Nephron progenitor cell (in vitro differentiated cells): ENCODE results near the gene GSTM2.

Experiments used
- DNase-seq: peaks from one replicate; pipeline ENCODE4 v3.0.0; 2021
- H3K27ac Mint-ChIP-seq: 2 replicates; pipeline ENCODE4 v1.8.0; 2021; ENCODE audit warnings: mild to moderate bottlenecking, moderate library complexity, mixed read lengths
- H3K27me3 Mint-ChIP-seq: 2 replicates; pipeline ENCODE4 v1.8.0; 2021; ENCODE audit warnings: mild to moderate bottlenecking, low read depth, mixed read lengths; ENCODE audit not compliant: poor library complexity
- H3K36me3 Mint-ChIP-seq: 2 replicates; pipeline ENCODE4 v1.8.0; 2021; ENCODE audit warnings: low read depth, mixed read lengths
- H3K4me1 Mint-ChIP-seq: 2 replicates; pipeline ENCODE4 v1.8.0; 2021; ENCODE audit warnings: mixed read lengths
- H3K4me3 Mint-ChIP-seq: 2 replicates; pipeline ENCODE4 v1.8.0; 2021; ENCODE audit warnings: mild to moderate bottlenecking, moderate library complexity, mixed read lengths
- H3K9me3 Mint-ChIP-seq: 2 replicates; pipeline ENCODE4 v1.8.0; 2021; ENCODE audit warnings: mild to moderate bottlenecking, moderate library complexity, mixed read lengths
- CTCF ChIP-seq: fragments of 200-600 bp; sonication (generic); IDR thresholded peaks from 2 replicates; pipeline ENCODE4 v1.5.0; 2021; ENCODE audit warnings: antibody characterized with exemption

GSTM2 gene

DNA sequence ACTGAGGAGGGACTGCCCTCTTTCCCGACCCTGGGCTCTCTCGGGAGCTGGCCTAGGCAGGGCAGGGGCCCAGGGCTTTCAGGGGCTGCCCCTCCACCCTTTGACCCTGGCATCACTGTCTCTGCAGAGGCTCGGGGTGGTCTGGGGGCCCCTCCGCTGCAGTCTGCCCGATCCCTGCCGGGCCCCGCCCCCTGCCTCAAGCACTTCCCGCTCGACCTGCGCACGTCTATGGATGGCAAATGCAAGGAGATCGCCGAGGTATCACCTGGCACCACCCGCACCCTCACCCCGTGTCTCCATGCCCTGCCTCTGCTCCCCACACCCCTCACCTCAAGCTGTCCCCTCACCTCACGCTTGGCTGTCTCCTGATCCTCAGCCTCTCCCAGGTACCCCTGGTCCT is 42.7 kb upstream of the GSTM2 start:
- Mint-ChIP-seq H3K4me3 (no peak overlapping the region), H3K4me1 (peaks cover 61% of the 10 kb centered on the region), H3K27ac (no peak overlapping the region), H3K27me3 (peaks cover 2% of the 10 kb centered on the region), H3K36me3 (peaks cover 27% of the 10 kb centered on the region), H3K9me3 (no peaks in the 10 kb centered on the region)
- no peak for DNase-seq
- no peak for TF ChIP-seq CTCF

GRCh38 chr1:109625601-109626560 is 42.0 kb upstream of the GSTM2 start:
- Mint-ChIP-seq H3K27ac (no peak overlapping the region), H3K9me3 (no peaks in the 10 kb centered on the region), H3K4me3 (no peak overlapping the region), H3K4me1 (peaks cover 58% of the 10 kb centered on the region), H3K27me3 (peaks cover 2% of the 10 kb centered on the region), H3K36me3 (peaks cover 27% of the 10 kb centered on the region)
- DNase-seq = no peak
- no peak for TF ChIP-seq CTCF

GRCh38 chr1:109626682-109627408 is 41.0 kb upstream of the GSTM2 start:
- Mint-ChIP-seq H3K4me1 (peaks cover 53% of the 10 kb centered on the region), H3K27ac (no peak overlapping the region), H3K9me3 (no peaks in the 10 kb centered on the region), H3K36me3 (peaks cover 36% of the 10 kb centered on the region), H3K27me3 (peaks cover 2% of the 10 kb centered on the region), H3K4me3 (no peak overlapping the region)
- no peak for TF ChIP-seq CTCF
- no peak for DNase-seq

DNA sequence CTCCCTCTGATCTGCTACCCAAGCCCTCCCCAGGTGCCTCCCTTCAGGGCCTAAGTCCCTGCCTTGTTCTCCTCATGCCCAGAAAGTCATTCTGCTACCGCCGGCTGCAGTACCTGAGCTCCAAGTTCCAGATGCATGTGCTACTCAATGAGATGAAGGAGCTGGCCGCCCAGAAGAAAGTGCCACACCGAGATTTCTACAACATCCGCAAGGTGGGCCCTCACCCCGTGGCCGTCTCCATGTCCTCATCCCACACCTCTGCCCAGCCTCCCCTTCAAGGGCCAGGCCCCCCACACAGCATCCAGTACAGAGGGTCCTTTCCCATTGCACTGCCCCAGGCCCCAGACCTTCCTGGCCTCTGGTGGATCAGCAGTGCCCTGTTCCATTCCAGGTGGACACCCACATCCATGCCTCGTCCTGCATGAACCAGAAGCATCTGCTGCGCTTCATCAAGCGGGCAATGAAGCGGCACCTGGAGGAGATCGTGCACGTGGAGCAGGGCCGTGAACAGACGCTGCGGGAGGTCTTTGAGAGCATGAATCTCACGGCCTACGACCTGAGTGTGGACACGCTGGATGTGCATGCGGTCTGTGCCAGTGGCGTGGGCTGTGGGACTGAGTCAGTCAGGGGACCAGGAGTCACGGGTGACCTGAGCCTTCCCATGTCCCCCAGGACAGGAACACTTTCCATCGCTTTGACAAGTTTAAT is 40.0 kb upstream of the GSTM2 start:
- Mint-ChIP-seq H3K4me3 (no peak overlapping the region), H3K27me3 (peaks cover 2% of the 10 kb centered on the region), H3K4me1 (peaks cover 46% of the 10 kb centered on the region), H3K27ac (no peak overlapping the region), H3K9me3 (no peaks in the 10 kb centered on the region), H3K36me3 (peaks cover 38% of the 10 kb centered on the region)
- DNase-seq = no peak
- no peak for TF ChIP-seq CTCF

DNA sequence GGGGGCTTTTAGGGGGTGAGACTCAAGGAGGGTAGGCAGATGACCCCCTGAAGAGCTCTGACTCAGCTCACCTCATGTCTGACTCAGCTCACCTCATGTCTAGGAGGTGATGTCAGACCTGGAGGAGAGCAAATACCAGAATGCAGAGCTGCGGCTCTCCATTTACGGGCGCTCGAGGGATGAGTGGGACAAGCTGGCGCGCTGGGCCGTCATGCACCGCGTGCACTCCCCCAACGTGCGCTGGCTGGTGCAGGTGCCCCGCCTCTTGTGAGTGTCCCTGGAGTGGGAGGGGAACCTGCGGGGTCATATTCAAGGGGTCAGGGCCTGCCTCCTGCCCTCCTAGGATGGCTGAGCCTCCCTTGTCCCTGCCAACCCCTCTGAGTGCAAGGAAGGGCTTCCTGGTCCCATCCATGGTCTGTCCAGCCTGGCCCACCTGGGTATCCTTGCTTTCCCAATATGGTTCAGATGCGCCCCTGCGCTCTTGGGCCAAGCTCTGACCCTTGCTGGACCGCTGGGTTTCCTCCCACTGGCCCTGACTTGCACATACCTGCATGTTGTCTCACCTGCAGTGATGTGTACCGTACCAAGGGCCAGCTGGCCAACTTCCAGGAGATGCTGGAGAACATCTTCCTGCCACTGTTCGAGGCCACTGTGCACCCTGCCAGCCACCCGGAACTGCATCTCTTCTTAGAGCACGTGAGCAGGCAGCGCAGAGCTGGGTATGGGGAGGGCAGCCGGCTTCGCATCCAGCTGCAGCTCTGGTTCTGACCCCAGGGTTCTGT is 39.1 kb upstream of the GSTM2 start:
- no peak for TF ChIP-seq CTCF
- DNase-seq = no peak
- Mint-ChIP-seq H3K4me1 (peaks cover 37% of the 10 kb centered on the region), H3K27ac (no peak overlapping the region), H3K27me3 (no peaks in the 10 kb centered on the region), H3K9me3 (no peaks in the 10 kb centered on the region), H3K36me3 (peaks cover 38% of the 10 kb centered on the region), H3K4me3 (no peak overlapping the region)
